Uterus (tissue), 4 donors: Measurements from ENCODE around the gene SYNE1. TPM values are rescaled to one million over a fixed set of nuclear protein-coding genes. Genes with fewer than 3 reads are reported as not detected.
A peak's percentile ranks its signal among the peaks of the same experiment; 100 is the strongest.

Experiments
- DNase-seq, 2 donors: peaks; one replicate each; pipeline ENCODE4 v3.0.0-alpha.2; 2019 to 2020
- H3K27ac ChIP-seq, 2 donors: fragments of 200-600 bp; sonication (generic); 1 replicate in 1 of 2; 2 replicates in 1 of 2; pipeline ENCODE4 v1.5.1; 2016 to 2018
- H3K27me3 ChIP-seq, 2 donors: fragments of 200-600 bp; sonication (generic); one replicate each; pipeline ENCODE4 v1.5.1; 2018 to 2019; ENCODE audit warnings: control low read depth in 1 of 2
- H3K36me3 ChIP-seq, 2 donors: fragments of 200-600 bp; sonication (generic); one replicate each; pipeline ENCODE4 v1.5.1; 2019; ENCODE audit warnings: control low read depth in 1 of 2
- H3K4me1 ChIP-seq, 2 donors: fragments of 200-600 bp; sonication (generic); one replicate each; pipeline ENCODE4 v1.5.1; 2018 to 2019; ENCODE audit warnings: control low read depth in 1 of 2
- H3K4me3 ChIP-seq, 2 donors: fragments of 200-600 bp; sonication (generic); 1 replicate in 1 of 2; 2 replicates in 1 of 2; pipeline ENCODE4 v1.5.1; 2018 to 2019; ENCODE audit warnings: mild to moderate bottlenecking in 1 of 2
- H3K9me3 ChIP-seq, 2 donors: fragments of 200-600 bp; sonication (generic); one replicate each; pipeline ENCODE4 v1.5.1; 2019; ENCODE audit warnings: control low read depth in 1 of 2
- CTCF ChIP-seq, 4 experiments: fragments of 200-600 bp in 2 of 4; fragments of 450-650 bp in 2 of 4; sonication (generic) in 2 of 4; IDR thresholded peaks; one replicate each; pipeline ENCODE4 v1.5.1; 2016 to 2019; ENCODE audit warnings: antibody characterized with exemption in 4 of 4, mild to moderate bottlenecking in 2 of 4, moderate library complexity in 1 of 4
- POLR2A ChIP-seq, 2 donors: fragments of 450-650 bp; IDR thresholded peaks; one replicate each; pipeline ENCODE4 v1.6.1; 2016; ENCODE audit warnings: antibody characterized with exemption in 2 of 2, mild to moderate bottlenecking in 1 of 2, moderate library complexity in 1 of 2
- intact Hi-C: fragments of 100-400 bp; cut with DNase I; formaldehyde crosslinking; loops from one replicate; pipeline ENCODE4 v1.15.1; 2023; ENCODE audit warnings: low total_unique reads
- total RNA-seq, 4 donors: library from RNA; depleted of rRNA in 3 of 4; stranded (reverse); fragments of >200 nt in 3 of 4; gene quantifications; one replicate each; pipeline versions ENCODE4 v1.1.0 to v1.2.4, GENCODE V29; 2014 to 2023
- donor health status: DM: yes; HTN: yes; CAD: no.

Gene SYNE1
- total RNA-seq, 4 donors from 2014 or later, result 134 to 339 (median 181) TPM

- H3K27ac ChIP-seq, result peak overlapping the region; percentile 83 to 85
- peak overlapping the region in 1 of 2 donors; percentile 3 for H3K4me3 ChIP-seq
- H3K27me3 ChIP-seq, result no peaks in the 10 kb centered on the region
- intact Hi-C loops, result no loop called here
- no peak for DNase-seq
- no peaks in the 10 kb centered on the region for H3K36me3 ChIP-seq
- no peaks in the 10 kb centered on the region for H3K9me3 ChIP-seq
- TF ChIP-seq CTCF (IDR thresholded peaks at IDR 0.05) (no peak), POLR2A (IDR thresholded peaks at IDR 0.05) (no peak)
- peaks cover under 1 to 6% of the 10 kb centered on the region in 2 donors for H3K4me1 ChIP-seq
Observed at GRCh38 chr6:152265651-152266050, 371.5 kb downstream of the SYNE1 start.

GRCh38 chr6:152263582-152263981 lies 373.6 kb downstream of the SYNE1 start:
- Histone ChIP-seq H3K27ac (peak overlapping the region in 1 of 2 donors; percentile 7), H3K9me3 (no peaks in the 10 kb centered on the region), H3K4me1 (peaks cover 0 to 3% of the 10 kb centered on the region in 2 donors), H3K27me3 (no peaks in the 10 kb centered on the region), H3K4me3 (no peak overlapping the region), H3K36me3 (no peaks in the 10 kb centered on the region)
- intact Hi-C loops, result no loop called here
- TF ChIP-seq CTCF (IDR thresholded peaks at IDR 0.05) (no peak), POLR2A (IDR thresholded peaks at IDR 0.05) (no peak)
- DNase-seq, result no peak

- DNase-seq, result no peak
- H3K9me3 ChIP-seq, result no peaks in the 10 kb centered on the region
- TF ChIP-seq CTCF (IDR thresholded peaks at IDR 0.05), result no peak
- no peaks in the 10 kb centered on the region for H3K36me3 ChIP-seq
- no peaks in the 10 kb centered on the region for H3K27me3 ChIP-seq
- intact Hi-C loops, result no loop called here
- no peak overlapping the region for H3K4me3 ChIP-seq
- H3K27ac ChIP-seq, result peak overlapping the region; percentile 9 to 16
- H3K4me1 ChIP-seq, result no peaks in the 10 kb centered on the region
Observed at GRCh38 chr6:152261179-152261578, 376.0 kb downstream of the SYNE1 start.

- TF ChIP-seq POLR2A (IDR thresholded peaks at IDR 0.05), result no peak
- Histone ChIP-seq H3K4me3 (no peak overlapping the region), H3K27me3 (no peaks in the 10 kb centered on the region), H3K36me3 (no peaks in the 10 kb centered on the region), H3K4me1 (no peaks in the 10 kb centered on the region), H3K9me3 (no peaks in the 10 kb centered on the region), H3K27ac (no peak overlapping the region)
- no peak for DNase-seq
- intact Hi-C loops, result no loop called here
Observed at GRCh38 chr6:152259234-152259633, 377.9 kb downstream of the SYNE1 start.

GRCh38 chr6:152257581-152257980 lies 379.6 kb downstream of the SYNE1 start:
- H3K27ac ChIP-seq, result no peak overlapping the region
- no peaks in the 10 kb centered on the region for H3K27me3 ChIP-seq
- H3K36me3 ChIP-seq, result no peaks in the 10 kb centered on the region
- DNase-seq, result no peak
- H3K4me1 ChIP-seq, result no peaks in the 10 kb centered on the region
- no peak for TF ChIP-seq POLR2A (IDR thresholded peaks at IDR 0.05)
- TF ChIP-seq CTCF (IDR thresholded peaks at IDR 0.05), result no peak
- intact Hi-C loops, result no loop called here
- no peak overlapping the region for H3K4me3 ChIP-seq
- H3K9me3 ChIP-seq, result no peaks in the 10 kb centered on the region

GRCh38 chr6:152250127-152250526 lies 387.0 kb downstream of the SYNE1 start:
- H3K9me3 ChIP-seq, result no peaks in the 10 kb centered on the region
- H3K4me1 ChIP-seq, result peaks cover 4 to 7% of the 10 kb centered on the region in 2 donors
- no peak for TF ChIP-seq POLR2A (IDR thresholded peaks at IDR 0.05)
- no peak for TF ChIP-seq CTCF (IDR thresholded peaks at IDR 0.05)
- peak overlapping the region; percentile 82 to 85 for H3K27ac ChIP-seq
- no peaks in the 10 kb centered on the region for H3K36me3 ChIP-seq
- intact Hi-C loops, result no loop called here
- no peak for DNase-seq
- no peaks in the 10 kb centered on the region for H3K27me3 ChIP-seq
- no peak overlapping the region for H3K4me3 ChIP-seq
